DND-41 (cell line): Measurements from ENCODE around the gene SIX2.

Source experiments
- CTCF ChIP-seq: IDR thresholded peaks from 2 replicates; pipeline ENCODE4 v1.5.1; 2012; ENCODE audit warnings: borderline replicate concordance, low read length, moderate library complexity, mild to moderate bottlenecking; ENCODE audit not compliant: poor library complexity, severe bottlenecking; ENCODE audit errors: extremely low read depth
- EZH2 ChIP-seq: IDR thresholded peaks from 3 replicates; pipeline ENCODE4 v1.6.1; 2012; ENCODE audit warnings: borderline replicate concordance, low read depth, mild to moderate bottlenecking, moderate library complexity, low read length, inconsistent platforms; ENCODE audit not compliant: severe bottlenecking

DNA sequence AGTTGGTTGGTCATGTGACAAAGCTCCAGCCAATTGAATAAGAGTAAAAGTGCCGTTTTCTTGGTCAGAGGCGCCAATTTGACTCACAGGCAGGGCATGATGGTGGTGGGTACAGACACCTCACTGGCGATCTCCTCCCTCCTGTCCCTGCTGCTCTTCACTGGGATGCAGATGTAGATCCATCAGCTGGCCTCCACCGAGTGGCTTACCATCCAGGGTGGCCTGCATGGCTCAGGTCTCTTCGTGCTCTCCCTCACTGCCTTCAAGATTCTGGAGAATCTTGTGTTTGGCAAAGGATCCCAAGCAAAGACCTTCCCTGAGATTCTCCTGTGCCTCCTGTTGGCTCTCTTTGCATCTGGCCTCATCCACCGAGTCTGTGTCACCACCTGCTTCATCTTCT is 12.9 kb downstream of the SIX2 start:
- TF ChIP-seq CTCF: no peak
- TF ChIP-seq EZH2: no peak
